CD14-positive monocyte (primary cell): ENCODE results near the gene NKX1-2. TPM values are rescaled to one million over a fixed set of nuclear protein-coding genes. Genes with fewer than 3 reads are reported as not detected.
A peak's percentile ranks its signal among the peaks of the same experiment; 100 is the strongest.

Source experiments
- DNase-seq, 3 donors: peaks; one replicate each; pipeline ENCODE4 v3.0.0-alpha.2; 2011 to 2022
- H2AFZ ChIP-seq: 2 replicates; pipeline ENCODE4 v1.6.0; 2012; ENCODE audit warnings: mild to moderate bottlenecking, low read depth, low read length, inconsistent platforms; ENCODE audit not compliant: insufficient read depth, poor library complexity, severe bottlenecking
- H3K27ac ChIP-seq, 2 donors: 1 replicate in 1 of 2; 2 replicates in 1 of 2; pipeline ENCODE4 v1.5.1; 2012 to 2013; ENCODE audit warnings: low read length in 2 of 2, control low read depth in 1 of 2, inconsistent platforms in 1 of 2, low read depth in 1 of 2, mild to moderate bottlenecking in 1 of 2
- H3K27me3 ChIP-seq, 2 donors: one replicate each; pipeline versions ENCODE4 v1.6.0 to v1.6.1; 2011 to 2013; ENCODE audit warnings: low read length in 2 of 2; ENCODE audit not compliant: control insufficient read depth in 2 of 2, insufficient read depth in 2 of 2
- H3K36me3 ChIP-seq, 2 donors: replicated peaks in 1 of 2; 1 replicate in 1 of 2; 2 replicates in 1 of 2; pipeline versions ENCODE4 v1.5.1 to v1.6.1; 2012 to 2013; ENCODE audit warnings: low read length in 2 of 2, control low read depth in 1 of 2, inconsistent platforms in 1 of 2, mild to moderate bottlenecking in 1 of 2; ENCODE audit not compliant: insufficient read depth in 2 of 2, control insufficient read depth in 1 of 2
- H3K4me1 ChIP-seq, 2 donors: 1 replicate in 1 of 2; 2 replicates in 1 of 2; pipeline versions ENCODE4 v1.5.1 to v1.6.1; 2012 to 2013; ENCODE audit warnings: low read length in 2 of 2, control low read depth in 1 of 2, inconsistent platforms in 1 of 2, mild to moderate bottlenecking in 1 of 2, moderate library complexity in 1 of 2; ENCODE audit not compliant: insufficient read depth in 2 of 2, control insufficient read depth in 1 of 2
- H3K4me2 ChIP-seq: replicated peaks from 2 replicates; pipeline ENCODE3; 2012; ENCODE audit warnings: low read length, moderate library complexity, mild to moderate bottlenecking; ENCODE audit not compliant: poor library complexity, severe bottlenecking; ENCODE audit errors: extremely low read depth
- H3K4me3 ChIP-seq, 3 experiments: fragments of 200-600 bp in 1 of 3; sonication (generic) in 1 of 3; replicated peaks in 1 of 3; 1 replicate in 2 of 3; 2 replicates in 1 of 3; pipeline ENCODE4 v1.5.1; 2011 to 2013; ENCODE audit warnings: low read length in 3 of 3, mild to moderate bottlenecking in 3 of 3, control low read depth in 2 of 3, low read depth in 2 of 3, inconsistent platforms in 1 of 3, moderate library complexity in 1 of 3
- H3K79me2 ChIP-seq: 2 replicates; pipeline ENCODE4 v1.6.0; 2012; ENCODE audit warnings: mild to moderate bottlenecking, control low read depth, inconsistent platforms, low read length, moderate library complexity; ENCODE audit not compliant: insufficient read depth
- H3K9ac ChIP-seq: 2 replicates; pipeline ENCODE4 v1.6.0; 2017; ENCODE audit warnings: low read length, mild to moderate bottlenecking; ENCODE audit not compliant: insufficient read depth, poor library complexity, severe bottlenecking
- H3K9me3 ChIP-seq, 2 donors: replicated peaks in 1 of 2; 1 replicate in 1 of 2; 2 replicates in 1 of 2; pipeline versions ENCODE4 v1.5.1 to v1.6.1; 2012 to 2013; ENCODE audit warnings: low read length in 2 of 2, control low read depth in 1 of 2; ENCODE audit not compliant: control insufficient read depth in 1 of 2, insufficient read depth in 1 of 2
- H4K20me1 ChIP-seq: 2 replicates; pipeline ENCODE4 v1.6.0; 2012; ENCODE audit warnings: mild to moderate bottlenecking, low read length, control low read depth, moderate library complexity; ENCODE audit not compliant: insufficient read depth
- H3K27ac Mint-ChIP-seq, 7 donors: one replicate each; pipeline ENCODE4 v1.8.0; 2020; ENCODE audit warnings: mild to moderate bottlenecking in 7 of 7, mixed read lengths in 7 of 7, moderate library complexity in 6 of 7, inconsistent platforms in 2 of 7
- H3K27me3 Mint-ChIP-seq, 3 donors: one replicate each; pipeline ENCODE4 v1.8.0; 2021 to 2022; ENCODE audit warnings: low read depth in 3 of 3, mild to moderate bottlenecking in 3 of 3, mixed read lengths in 3 of 3, moderate library complexity in 3 of 3, inconsistent platforms in 1 of 3
- H3K36me3 Mint-ChIP-seq, 2 donors: one replicate each; pipeline ENCODE4 v1.8.0; 2020; ENCODE audit warnings: mixed read lengths in 2 of 2, inconsistent platforms in 1 of 2, mild to moderate bottlenecking in 1 of 2
- H3K4me1 Mint-ChIP-seq: one replicate; pipeline ENCODE4 v1.8.0; 2020; ENCODE audit warnings: mild to moderate bottlenecking, mixed read lengths
- H3K4me3 Mint-ChIP-seq, 2 donors: one replicate each; pipeline ENCODE4 v1.8.0; 2020; ENCODE audit warnings: mild to moderate bottlenecking in 2 of 2, mixed read lengths in 2 of 2, moderate library complexity in 1 of 2
- H3K9me3 Mint-ChIP-seq, 7 donors: one replicate each; pipeline ENCODE4 v1.8.0; 2020 to 2022; ENCODE audit warnings: mixed read lengths in 7 of 7, mild to moderate bottlenecking in 6 of 7, moderate library complexity in 6 of 7, inconsistent platforms in 2 of 7
- CTCF ChIP-seq: fragments of 200-600 bp; IDR thresholded peaks from one replicate; pipeline ENCODE4 v1.8.0; 2022; ENCODE audit warnings: antibody characterized with exemption, mild to moderate bottlenecking
- WGBS: methylation state at CpG from one replicate; pipeline ENCODE4 v1.1.5; 2013; ENCODE audit warnings: missing lambda C conversion rate; ENCODE audit not compliant: insufficient coverage; 5-methylcytosine and 5-hydroxymethylcytosine counted together
- intact Hi-C, 2 donors: fragments of 100-400 bp; cut with micrococcal nuclease; formaldehyde crosslinking; loops; one replicate each; pipeline versions ENCODE4 v1.15.0 to v1.15.1; 2023
- polyA plus RNA-seq, 3 donors: library from polyadenylated mRNA; depleted of rRNA in 1 of 3; unstranded in 2 of 3; stranded (reverse) in 1 of 3; fragments of 300-500 nt in 2 of 3; fragments of >200 nt in 1 of 3; fragmentation: Illumina TruSeq in 2 of 3; gene quantifications; 1 replicate in 2 of 3; 2 replicates in 1 of 3; pipeline ENCODE4 v1.2.3, GENCODE V29; 2012 to 2021

Gene NKX1-2
- polyA plus RNA-seq, 3 donors: not detected

GRCh38 chr10:124425227-124425962 is 24.4 kb downstream of the NKX1-2 start:
- Histone ChIP-seq H3K9ac (no peak overlapping the region), H3K27ac (no peak overlapping the region), H3K79me2 (no peaks in the 10 kb centered on the region), H3K4me3 (no peak overlapping the region), H3K4me2 (no peak overlapping the region), H3K9me3 (no peaks in the 10 kb centered on the region), H3K4me1 (no peaks in the 10 kb centered on the region), H2AFZ (no peak overlapping the region), H3K27me3 (peaks cover 8 to 33% of the 10 kb centered on the region in 2 donors), H4K20me1 (no peaks in the 10 kb centered on the region), H3K36me3 (no peaks in the 10 kb centered on the region)
- intact Hi-C loops: no loop called here
- H3K9me3 Mint-ChIP-seq: peaks cover 0 to 2% (median 0%) of the 10 kb centered on the region in 7 donors
- no peaks in the 10 kb centered on the region for H3K4me1 Mint-ChIP-seq
- WGBS: no CpG with 5 or more reads among the region's 4 CpGs
- H3K27ac Mint-ChIP-seq: no peak overlapping the region
- no peak overlapping the region for H3K4me3 Mint-ChIP-seq
- peaks cover 34 to 61% (median 44%) of the 10 kb centered on the region in 3 donors for H3K27me3 Mint-ChIP-seq
- no peak for DNase-seq
- H3K36me3 Mint-ChIP-seq: no peaks in the 10 kb centered on the region
- no peak for TF ChIP-seq CTCF

GRCh38 chr10:124423813-124424212 is 26.0 kb downstream of the NKX1-2 start:
- no peak for TF ChIP-seq CTCF
- Histone ChIP-seq H3K9me3 (no peaks in the 10 kb centered on the region), H3K9ac (no peak overlapping the region), H2AFZ (no peak overlapping the region), H3K36me3 (no peaks in the 10 kb centered on the region), H4K20me1 (no peaks in the 10 kb centered on the region), H3K4me1 (peaks cover 5 to 8% of the 10 kb centered on the region in 2 donors), H3K27ac (no peak overlapping the region), H3K4me2 (no peak overlapping the region), H3K27me3 (peaks cover 9 to 41% of the 10 kb centered on the region in 2 donors), H3K4me3 (no peak overlapping the region), H3K79me2 (no peaks in the 10 kb centered on the region)
- peaks cover 44 to 65% (median 55%) of the 10 kb centered on the region in 3 donors for H3K27me3 Mint-ChIP-seq
- no peak for DNase-seq
- intact Hi-C loops: no loop called here
- H3K4me1 Mint-ChIP-seq: peaks cover 4% of the 10 kb centered on the region
- H3K9me3 Mint-ChIP-seq: peaks cover 0 to 2% (median 1%) of the 10 kb centered on the region in 7 donors
- peak overlapping the region in 1 of 2 donors; percentile 12 for H3K4me3 Mint-ChIP-seq
- H3K36me3 Mint-ChIP-seq: peaks cover 0 to 2% of the 10 kb centered on the region in 2 donors
- WGBS: no CpG with 5 or more reads among the region's 5 CpGs
- H3K27ac Mint-ChIP-seq: no peak overlapping the region
